GM13977 (cell line): Measurements from ENCODE around the gene CFAP92.
"Not testable (repeated sequence)": the region's sequence is repeated elsewhere in the genome, so short reads cannot be mapped to it uniquely, and the experiment has no call there.

Source experiments
- DNase-seq: peaks from one replicate; pipeline ENCODE4 v3.0.0; 2012; ENCODE audit warnings: low spot score
- in situ Hi-C: fragments of 300-500 bp; cut with MboI; formaldehyde crosslinking; loops from one replicate; pipeline ENCODE4 v1.12.0; 2022; ENCODE audit warnings: low sequenced_read_pairs, low pct_unique_long_range_greater_than_20kb, mixed read lengths, inconsistent platforms; ENCODE audit not compliant: unreplicated experiment
- TF ChIP-seq, protein P1 (sequence below): IDR thresholded peaks from 2 replicates; pipeline ENCODE4 v1.5.1; 2012; ENCODE audit warnings: mild to moderate bottlenecking, control low read depth; ENCODE audit not compliant: insufficient read depth; ENCODE audit errors: extremely low read depth, missing control alignments

CFAP92 gene

DNA sequence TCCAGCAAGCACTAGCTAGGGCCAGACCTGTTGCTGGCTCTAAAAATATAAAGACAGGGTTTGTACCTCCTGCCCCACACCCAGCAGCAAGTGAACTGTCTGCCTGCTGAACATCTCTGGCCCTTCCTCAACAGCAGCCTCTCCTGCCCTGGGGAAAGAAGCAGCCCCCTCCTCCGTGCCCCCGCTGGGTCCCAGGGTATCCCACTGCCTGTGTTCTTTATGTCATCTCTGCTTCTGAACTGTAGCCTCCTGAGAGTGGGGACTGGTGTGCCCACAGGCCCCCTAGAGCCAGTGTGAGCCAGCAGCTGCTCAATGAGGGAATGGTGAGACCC is 60.0 kb downstream of the CFAP92 start:
- in situ Hi-C loops, result no loop called here
- TF ChIP-seq, protein P1, sequence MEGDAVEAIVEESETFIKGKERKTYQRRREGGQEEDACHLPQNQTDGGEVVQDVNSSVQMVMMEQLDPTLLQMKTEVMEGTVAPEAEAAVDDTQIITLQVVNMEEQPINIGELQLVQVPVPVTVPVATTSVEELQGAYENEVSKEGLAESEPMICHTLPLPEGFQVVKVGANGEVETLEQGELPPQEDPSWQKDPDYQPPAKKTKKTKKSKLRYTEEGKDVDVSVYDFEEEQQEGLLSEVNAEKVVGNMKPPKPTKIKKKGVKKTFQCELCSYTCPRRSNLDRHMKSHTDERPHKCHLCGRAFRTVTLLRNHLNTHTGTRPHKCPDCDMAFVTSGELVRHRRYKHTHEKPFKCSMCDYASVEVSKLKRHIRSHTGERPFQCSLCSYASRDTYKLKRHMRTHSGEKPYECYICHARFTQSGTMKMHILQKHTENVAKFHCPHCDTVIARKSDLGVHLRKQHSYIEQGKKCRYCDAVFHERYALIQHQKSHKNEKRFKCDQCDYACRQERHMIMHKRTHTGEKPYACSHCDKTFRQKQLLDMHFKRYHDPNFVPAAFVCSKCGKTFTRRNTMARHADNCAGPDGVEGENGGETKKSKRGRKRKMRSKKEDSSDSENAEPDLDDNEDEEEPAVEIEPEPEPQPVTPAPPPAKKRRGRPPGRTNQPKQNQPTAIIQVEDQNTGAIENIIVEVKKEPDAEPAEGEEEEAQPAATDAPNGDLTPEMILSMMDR, result no peak
- DNase-seq, result no peak

DNA sequence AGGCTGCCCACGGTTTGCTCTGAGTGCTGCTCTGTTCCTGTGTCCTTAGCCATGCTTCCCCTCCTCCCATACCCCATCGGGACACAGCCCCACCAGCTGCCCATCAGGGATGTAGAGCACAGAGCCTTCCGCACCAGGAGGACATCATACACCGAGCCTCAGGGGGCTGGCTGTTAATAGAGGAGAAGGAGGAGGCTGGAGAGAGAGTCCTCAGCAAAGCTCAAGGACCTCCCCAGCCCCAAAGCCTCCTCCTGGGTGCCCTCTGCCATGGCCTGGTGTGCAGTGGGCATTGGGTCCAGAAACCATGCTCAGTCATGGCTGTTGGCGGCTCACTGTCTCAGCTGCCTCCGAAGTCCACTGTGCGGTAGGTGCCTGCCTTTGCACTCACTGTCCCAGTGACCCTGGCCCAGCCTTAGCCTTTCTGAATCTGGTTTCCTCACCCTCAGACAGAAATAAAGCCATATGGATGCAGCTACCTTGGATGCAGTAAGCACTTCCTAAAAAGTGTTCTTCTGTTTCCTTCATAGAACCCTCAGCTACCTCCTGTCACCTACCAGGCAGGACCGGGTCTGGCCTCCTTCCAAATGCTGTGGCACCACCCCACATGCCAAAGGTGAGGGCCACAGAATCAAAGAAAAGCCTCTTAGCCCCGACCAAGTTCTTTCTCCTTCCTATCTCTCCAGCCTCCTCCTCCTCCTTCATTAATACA is 60.5 kb downstream of the CFAP92 start:
- TF ChIP-seq, protein P1, result no peak
- DNase-seq, result no peak
- in situ Hi-C loops, result no loop called here

DNA sequence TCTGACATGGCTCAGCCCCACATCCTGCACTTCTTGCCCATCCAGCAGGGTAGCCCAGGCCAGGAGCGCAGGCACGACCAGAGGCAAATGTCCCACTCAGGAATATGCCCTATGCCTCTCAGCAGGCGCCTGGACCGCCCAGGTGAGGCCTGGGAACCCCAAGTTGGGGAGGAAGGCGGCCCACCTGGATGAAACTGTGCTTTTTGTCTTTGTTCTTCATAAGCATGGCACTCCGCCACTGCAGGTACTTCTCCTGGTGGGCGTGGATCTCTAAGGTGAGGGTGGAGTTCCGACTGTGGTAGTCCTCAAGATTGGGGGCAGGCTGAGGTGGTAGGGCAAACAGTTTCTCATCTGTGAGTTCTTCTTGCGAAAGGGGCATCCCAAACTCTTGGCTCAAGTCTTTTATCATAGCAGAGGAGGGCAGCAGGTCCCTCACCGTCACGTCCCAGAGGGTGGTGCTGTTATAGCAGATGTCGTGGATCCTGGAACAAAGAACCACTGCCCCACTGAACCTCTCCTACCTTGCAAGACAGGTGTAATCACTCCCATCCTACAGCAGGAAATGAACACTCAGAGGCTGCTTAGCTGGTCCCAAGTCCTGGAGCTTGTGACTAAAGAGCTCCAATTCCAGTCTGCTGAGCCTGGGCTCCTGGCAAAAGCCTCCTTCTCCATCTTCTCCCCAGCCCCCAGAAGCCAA is 61.2 kb downstream of the CFAP92 start:
- DNase-seq, result no peak
- in situ Hi-C loops, result no loop called here
- TF ChIP-seq, protein P1, result no peak

- in situ Hi-C loops, result no loop called here
- TF ChIP-seq, protein P1, result no peak
Measured at GRCh38 chr3:128931046-128931445, 62.8 kb downstream of the CFAP92 start.

GRCh38 chr3:128929364-128929763 is 64.5 kb downstream of the CFAP92 start:
- DNase-seq, result no peak
- TF ChIP-seq, protein P1, result no peak
- in situ Hi-C loops, result no loop called here

More at GRCh38 chr3:128931046-128931445, 62.8 kb downstream of the CFAP92 start:
- DNase-seq, result no peak

DNA sequence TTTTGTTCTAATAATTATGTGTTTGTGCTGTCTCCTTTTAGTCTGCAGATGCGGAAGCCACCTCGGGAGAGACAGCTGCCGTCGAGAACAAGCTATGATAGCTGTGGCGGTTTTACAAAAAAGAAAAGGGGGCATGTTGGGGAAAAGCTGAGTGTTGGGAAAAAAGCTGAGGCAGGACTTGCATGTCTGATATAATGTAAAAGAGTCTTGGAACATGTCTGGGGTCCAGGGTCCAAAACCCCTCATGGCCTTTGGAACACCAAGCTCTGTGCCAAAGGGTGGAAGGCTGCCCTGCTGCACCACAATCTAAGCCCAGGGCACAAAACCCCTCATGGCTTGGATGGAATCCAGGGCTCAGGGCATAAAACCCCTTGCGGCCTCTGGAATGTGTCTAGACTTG is 69.9 kb downstream of the CFAP92 start:
- DNase-seq, in situ Hi-C loops: not testable (repeated sequence)

GRCh38 chr3:128923576-128923975 is 70.3 kb downstream of the CFAP92 start:
- no peak for DNase-seq
- in situ Hi-C loops, result no loop called here
- TF ChIP-seq, protein P1, result no peak
